ENCODE results near the gene STPG4. TPM values are rescaled to one million over a fixed set of nuclear protein-coding genes. Genes with fewer than 3 reads are reported as not detected.

The STPG4 gene
- total and polyA plus RNA-seq, 4 experiments from 2014 or later = 0.58 to 0.72 TPM; not detected in 2

DNA sequence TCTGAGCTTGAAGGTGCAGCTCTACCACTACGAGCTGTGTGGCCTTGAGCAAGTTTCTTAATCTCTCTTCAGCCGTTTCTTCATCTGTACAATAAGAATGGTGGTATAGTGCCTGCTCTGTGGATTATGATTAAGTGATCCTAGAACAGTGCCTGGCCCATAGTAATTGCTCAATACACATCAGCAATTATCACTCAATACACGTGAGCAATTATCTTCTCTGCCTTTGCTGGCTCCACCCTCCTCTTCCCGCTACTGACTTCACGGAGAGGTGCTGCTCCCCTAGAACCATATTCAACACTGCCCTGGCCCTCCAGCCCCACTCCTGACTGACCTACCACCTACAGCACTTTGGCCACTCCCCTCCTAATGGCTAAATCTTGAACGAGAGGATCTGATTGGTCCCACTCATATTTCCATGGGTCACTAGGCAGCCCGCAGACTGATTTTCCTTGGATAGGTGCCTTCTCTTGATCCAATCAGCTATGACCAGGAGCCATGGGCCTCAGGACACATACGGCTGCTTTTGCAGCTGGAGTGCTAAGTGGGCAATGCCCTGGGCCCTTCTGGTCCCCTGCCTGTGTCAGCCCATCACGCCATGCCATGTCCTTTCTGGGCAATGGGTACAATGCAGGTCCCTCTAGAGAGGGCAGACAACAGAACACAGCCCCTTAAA lies 77.5 kb downstream of the STPG4 start:
- ChIA-PET POLR2A (ENCODE audit: partially characterized antibody) (no interaction called here), CTCF (ENCODE audit: partially characterized antibody) (no interaction called here)
- intact Hi-C loops (cut with micrococcal nuclease) = no loop called here
- Histone ChIP-seq H3K9me3 (ENCODE audit: control insufficient read depth in 1 of 2, low read length in 2 of 2) (no peaks in the 10 kb centered on the region), H3K4me1 (ENCODE audit: insufficient read depth, low read length) (no peaks in the 10 kb centered on the region), H3K27ac (ENCODE audit: low read depth, low read length) (no peak overlapping the region), H3K27me3 (ENCODE audit: insufficient read depth, low read length) (no peaks in the 10 kb centered on the region), H3K4me3 (ENCODE audit: low read length in 2 of 2) (no peak overlapping the region), H3K36me3 (ENCODE audit: insufficient read depth, low read length) (peaks cover 3% of the 10 kb centered on the region)
- Mint-ChIP-seq H3K9me3 (peaks cover 0 to 3% (median 0%) of the 10 kb centered on the region in 8 donors), H3K27me3 (no peaks in the 10 kb centered on the region), H3K36me3 (peaks cover 14 to 21% of the 10 kb centered on the region in 2 donors), H3K4me1 (peaks cover 1 to 5% (median 5%) of the 10 kb centered on the region in 4 donors), H3K27ac (peak overlapping the region in 1 of 7 donors; percentile 51), H3K4me3 (no peak overlapping the region)
- DNase-seq = no peak

DNA sequence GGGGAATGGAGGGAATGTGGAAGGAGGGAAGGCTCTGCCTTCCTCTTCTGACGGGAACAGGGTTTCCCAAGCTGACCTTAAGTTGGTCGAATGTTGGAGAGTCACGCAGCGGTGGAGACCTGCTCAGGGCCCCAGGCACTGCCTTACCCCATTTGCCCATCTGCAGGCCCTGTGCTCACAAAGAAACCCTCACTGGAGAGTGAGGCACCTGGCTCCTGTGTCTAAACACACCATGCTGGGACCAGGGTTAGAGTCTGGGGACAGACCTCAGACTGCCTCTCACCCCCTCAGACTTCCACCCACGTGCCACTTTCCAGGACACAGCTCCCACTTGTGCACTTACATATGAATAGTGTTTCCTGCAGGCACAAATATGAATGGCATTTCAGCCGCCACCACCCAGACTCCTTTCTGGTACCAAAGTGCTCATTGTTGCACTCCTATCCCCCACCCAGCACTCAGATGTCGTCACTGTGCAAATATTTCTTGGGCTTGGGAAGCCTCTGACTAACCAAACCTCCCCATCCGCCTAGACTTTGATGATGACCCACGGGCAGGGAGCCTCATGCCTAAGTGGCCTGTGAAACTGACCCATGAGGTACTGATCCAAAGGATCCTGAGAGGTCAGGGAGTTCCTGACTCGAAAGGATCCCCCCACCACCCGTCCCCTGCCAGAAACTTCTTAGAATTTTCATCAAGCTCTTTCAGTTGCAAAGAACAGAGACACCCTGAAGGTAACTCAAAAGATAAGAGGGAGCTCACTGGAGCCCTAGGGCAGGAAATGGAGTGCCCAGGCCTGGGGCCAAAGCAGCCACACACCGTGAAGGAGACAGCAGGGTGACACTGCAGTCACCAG lies 78.3 kb downstream of the STPG4 start:
- Mint-ChIP-seq H3K4me3 (no peak overlapping the region), H3K36me3 (peaks cover 14 to 23% of the 10 kb centered on the region in 2 donors)
- POLR2A ChIA-PET (ENCODE audit: partially characterized antibody) = no interaction called here

DNA sequence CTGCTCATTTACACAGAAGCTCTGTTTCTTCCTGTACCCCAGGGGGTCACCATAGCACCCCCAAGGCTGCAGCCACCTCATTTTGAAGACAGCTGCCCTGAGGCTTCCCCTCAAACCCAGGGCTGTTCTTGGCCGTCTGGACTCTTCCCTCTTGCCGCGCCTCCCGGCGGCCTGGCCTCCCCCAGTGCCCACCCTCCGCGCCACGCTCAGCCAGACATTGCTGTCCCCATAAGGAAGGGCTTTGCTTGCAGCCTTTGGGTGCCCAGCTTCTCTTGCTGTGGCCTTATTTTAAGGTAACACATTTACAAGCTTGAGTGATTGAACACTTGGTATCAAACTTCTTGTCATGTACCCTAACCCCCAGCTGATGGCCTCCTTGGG lies 79.0 kb downstream of the STPG4 start:
- Histone ChIP-seq H3K27ac (ENCODE audit: low read depth, low read length) (no peak overlapping the region), H3K9me3 (ENCODE audit: control insufficient read depth in 1 of 2, low read length in 2 of 2) (no peaks in the 10 kb centered on the region), H3K36me3 (ENCODE audit: insufficient read depth, low read length) (peaks cover 4% of the 10 kb centered on the region), H3K27me3 (ENCODE audit: insufficient read depth, low read length) (no peaks in the 10 kb centered on the region), H3K4me1 (ENCODE audit: insufficient read depth, low read length) (peaks cover 7% of the 10 kb centered on the region), H3K4me3 (ENCODE audit: low read length in 2 of 2) (no peak overlapping the region)
- POLR2A ChIA-PET (ENCODE audit: partially characterized antibody) = no interaction called here
- peaks cover 19 to 30% of the 10 kb centered on the region in 2 donors for H3K36me3 Mint-ChIP-seq
- H3K4me1 Mint-ChIP-seq = peaks cover 7 to 17% (median 13%) of the 10 kb centered on the region in 4 donors
- DNase-seq = no peak
- intact Hi-C loops (cut with micrococcal nuclease) = no loop called here
- CTCF ChIA-PET (ENCODE audit: partially characterized antibody) = no interaction called here
- H3K27me3 Mint-ChIP-seq = no peaks in the 10 kb centered on the region
- peaks cover 0 to 3% (median 0%) of the 10 kb centered on the region in 8 donors for H3K9me3 Mint-ChIP-seq
- peak overlapping the region in 3 of 7 donors; percentile 13 to 60 (median 31) for H3K27ac Mint-ChIP-seq
- H3K4me3 Mint-ChIP-seq = no peak overlapping the region

More for the DNA sequence above, 78.3 kb downstream of the STPG4 start:
- Mint-ChIP-seq H3K4me1 (peaks cover 1 to 10% (median 6%) of the 10 kb centered on the region in 4 donors), H3K27ac (peak overlapping the region in 4 of 7 donors; percentile 3 to 43 (median 24)), H3K9me3 (peaks cover 0 to 3% (median 0%) of the 10 kb centered on the region in 8 donors), H3K27me3 (no peaks in the 10 kb centered on the region)
- peaks cover under 1% of the 10 kb centered on the region for H3K4me1 ChIP-seq (ENCODE audit: insufficient read depth, low read length)
- peaks cover 4% of the 10 kb centered on the region for H3K36me3 ChIP-seq (ENCODE audit: insufficient read depth, low read length)
- no peak overlapping the region for H3K27ac ChIP-seq (ENCODE audit: low read depth, low read length)
- intact Hi-C loops (cut with micrococcal nuclease) = no loop called here
- no peaks in the 10 kb centered on the region for H3K27me3 ChIP-seq (ENCODE audit: insufficient read depth, low read length)
- H3K9me3 ChIP-seq (ENCODE audit: control insufficient read depth in 1 of 2, low read length in 2 of 2) = no peaks in the 10 kb centered on the region
- DNase-seq = no peak
- no peak overlapping the region for H3K4me3 ChIP-seq (ENCODE audit: low read length in 2 of 2)
- CTCF ChIA-PET (ENCODE audit: partially characterized antibody) = no interaction called here

GRCh38 chr2:47075361-47076125 lies 79.6 kb downstream of the STPG4 start:
- H3K27me3 ChIP-seq (ENCODE audit: insufficient read depth, low read length) = no peaks in the 10 kb centered on the region
- H3K36me3 ChIP-seq (ENCODE audit: insufficient read depth, low read length) = peaks cover 4% of the 10 kb centered on the region
- peaks cover 13% of the 10 kb centered on the region for H3K4me1 ChIP-seq (ENCODE audit: insufficient read depth, low read length)
- H3K4me3 Mint-ChIP-seq = no peak overlapping the region
- ChIA-PET CTCF (ENCODE audit: partially characterized antibody) (no interaction called here), POLR2A (ENCODE audit: partially characterized antibody) (no interaction called here)
- H3K27ac ChIP-seq (ENCODE audit: low read depth, low read length) = no peak overlapping the region
- no peaks in the 10 kb centered on the region for H3K27me3 Mint-ChIP-seq
- no peak for DNase-seq
- intact Hi-C loops (cut with micrococcal nuclease) = no loop called here
- H3K27ac Mint-ChIP-seq = peak overlapping the region in 3 of 7 donors; percentile 29 to 86 (median 60)
- H3K36me3 Mint-ChIP-seq = peaks cover 19 to 32% of the 10 kb centered on the region in 2 donors
- no peaks in the 10 kb centered on the region for H3K9me3 ChIP-seq (ENCODE audit: control insufficient read depth in 1 of 2, low read length in 2 of 2)
- H3K9me3 Mint-ChIP-seq = peaks cover 0 to 3% (median 0%) of the 10 kb centered on the region in 8 donors
- peaks cover 12 to 23% (median 19%) of the 10 kb centered on the region in 4 donors for H3K4me1 Mint-ChIP-seq
- no peak overlapping the region for H3K4me3 ChIP-seq (ENCODE audit: low read length in 2 of 2)

DNA sequence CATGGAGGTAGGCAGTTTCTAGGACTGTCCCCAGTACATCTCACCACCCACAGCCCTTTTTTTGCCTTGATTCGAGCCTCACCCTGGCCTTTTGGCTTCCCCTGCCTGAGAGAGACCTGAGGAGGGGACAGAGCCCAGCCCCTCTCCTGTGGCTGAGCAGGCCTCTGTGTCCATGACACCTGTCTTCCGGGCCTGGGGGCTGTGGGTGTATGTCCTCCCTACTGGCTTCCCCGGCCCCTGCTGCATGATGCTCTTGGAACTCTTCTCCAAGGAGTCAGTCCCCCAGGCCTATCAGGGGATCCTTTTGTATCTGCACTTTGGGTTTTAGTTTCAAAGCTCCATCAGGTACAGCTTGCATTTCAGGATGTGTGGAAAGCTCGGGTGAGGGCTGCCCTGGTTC lies 80.4 kb downstream of the STPG4 start:
- Mint-ChIP-seq H3K4me1 (peaks cover 13 to 25% (median 22%) of the 10 kb centered on the region in 4 donors), H3K9me3 (peaks cover 0 to 3% (median 0%) of the 10 kb centered on the region in 8 donors), H3K36me3 (peaks cover 19 to 32% of the 10 kb centered on the region in 2 donors), H3K27ac (peak overlapping the region in 3 of 7 donors; percentile 31 to 83 (median 52)), H3K27me3 (no peaks in the 10 kb centered on the region), H3K4me3 (no peak overlapping the region)
- ChIA-PET POLR2A (ENCODE audit: partially characterized antibody) (no interaction called here), CTCF (ENCODE audit: partially characterized antibody) (no interaction called here)
- Histone ChIP-seq H3K27me3 (ENCODE audit: insufficient read depth, low read length) (no peaks in the 10 kb centered on the region), H3K27ac (ENCODE audit: low read depth, low read length) (no peak overlapping the region), H3K36me3 (ENCODE audit: insufficient read depth, low read length) (peaks cover 4% of the 10 kb centered on the region), H3K9me3 (ENCODE audit: control insufficient read depth in 1 of 2, low read length in 2 of 2) (no peaks in the 10 kb centered on the region), H3K4me3 (ENCODE audit: low read length in 2 of 2) (no peak overlapping the region), H3K4me1 (ENCODE audit: insufficient read depth, low read length) (peaks cover 21% of the 10 kb centered on the region)
- intact Hi-C loops (cut with micrococcal nuclease) = no loop called here
- DNase-seq = no peak

DNA sequence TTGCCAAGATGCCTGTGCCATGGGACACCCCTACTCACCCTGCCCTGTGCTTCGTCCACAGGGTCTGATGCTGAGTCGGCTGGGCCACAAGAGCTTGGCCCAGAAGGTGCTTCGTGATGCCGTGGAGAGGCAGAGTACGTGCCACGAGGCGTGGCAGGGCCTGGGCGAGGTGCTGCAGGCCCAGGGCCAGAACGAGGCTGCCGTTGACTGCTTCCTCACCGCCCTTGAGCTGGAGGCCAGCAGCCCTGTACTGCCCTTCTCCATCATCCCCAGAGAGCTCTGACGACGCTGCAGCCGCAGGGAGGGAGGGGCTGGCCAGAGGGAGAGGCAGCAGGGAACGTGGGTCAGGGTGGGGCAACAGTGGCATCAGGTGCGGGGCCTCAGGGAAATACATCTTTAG lies 81.5 kb downstream of the STPG4 start:
- Mint-ChIP-seq H3K27me3 (no peaks in the 10 kb centered on the region), H3K27ac (peak overlapping the region in 1 of 7 donors; percentile 52), H3K4me3 (no peak overlapping the region), H3K9me3 (peaks cover 0 to 3% (median 0%) of the 10 kb centered on the region in 8 donors), H3K36me3 (peaks cover 19 to 36% of the 10 kb centered on the region in 2 donors), H3K4me1 (peaks cover 14 to 34% (median 25%) of the 10 kb centered on the region in 4 donors)
- no peak for DNase-seq
- Histone ChIP-seq H3K9me3 (ENCODE audit: control insufficient read depth in 1 of 2, low read length in 2 of 2) (no peaks in the 10 kb centered on the region), H3K27ac (ENCODE audit: low read depth, low read length) (no peak overlapping the region), H3K4me1 (ENCODE audit: insufficient read depth, low read length) (peaks cover 32% of the 10 kb centered on the region), H3K4me3 (ENCODE audit: low read length in 2 of 2) (no peak overlapping the region), H3K27me3 (ENCODE audit: insufficient read depth, low read length) (no peaks in the 10 kb centered on the region), H3K36me3 (ENCODE audit: insufficient read depth, low read length) (peaks cover 4% of the 10 kb centered on the region)
- ChIA-PET POLR2A (ENCODE audit: partially characterized antibody) (no interaction called here), CTCF (ENCODE audit: partially characterized antibody) (interaction anchor here (1.3 kb wide), 1 partner anchor 91 kb away, joined by 3 read pairs; no protein-coding TSS in a partner anchor)
- intact Hi-C loops (cut with micrococcal nuclease) = no loop called here
